Measurements from ENCODE around the gene ZNF236.

GRCh38 chr18:76985156-76985950, 163.0 kb downstream of the ZNF236 start:
- TF ChIP-seq CTCF (IDR thresholded peaks at IDR 0.05) (no peak), POLR2A (IDR thresholded peaks at IDR 0.05) (no peak)
